CD4-positive, CD25-positive, alpha-beta regulatory T cell (primary cell): ENCODE results near the gene AKR7A2. TPM values are rescaled to one million over a fixed set of nuclear protein-coding genes. Genes with fewer than 3 reads are reported as not detected.

ENCODE experiments used
- ATAC-seq, 2 donors: fragments of 150-1000 bp; cut with Tn5 transposase; one replicate each; pipeline ENCODE4 v1.10.0; 2021; ENCODE audit warnings: low read depth in 2 of 2, moderate number of reproducible peaks in 2 of 2, moderate library complexity in 1 of 2
- DNase-seq, 3 donors: peaks; one replicate each; pipeline versions ENCODE4 v3.0.0 to v3.0.0-alpha.2; 2012 to 2022; ENCODE audit warnings: mixed read lengths in 1 of 3
- H3K27ac ChIP-seq: one replicate; pipeline ENCODE4 v1.7.0; 2013; ENCODE audit warnings: mild to moderate bottlenecking, low read length; ENCODE audit not compliant: insufficient read depth, poor library complexity, severe bottlenecking
- H3K27me3 ChIP-seq: one replicate; pipeline ENCODE4 v1.7.0; 2013; ENCODE audit warnings: low read length; ENCODE audit not compliant: control insufficient read depth, insufficient read depth
- H3K36me3 ChIP-seq: one replicate; pipeline ENCODE4 v1.7.0; 2013; ENCODE audit warnings: mild to moderate bottlenecking, low read length, moderate library complexity; ENCODE audit not compliant: control insufficient read depth, insufficient read depth
- H3K4me1 ChIP-seq: 2 replicates; pipeline ENCODE4 v1.7.0; 2013; ENCODE audit warnings: mild to moderate bottlenecking, low read length; ENCODE audit not compliant: insufficient read depth, control insufficient read depth, poor library complexity, severe bottlenecking
- H3K4me3 ChIP-seq: one replicate; pipeline ENCODE4 v1.7.0; 2013; ENCODE audit warnings: low read depth, mild to moderate bottlenecking, low read length, moderate library complexity
- H3K9me3 ChIP-seq, 2 experiments: 1 replicate in 1 of 2; 2 replicates in 1 of 2; pipeline ENCODE4 v1.7.0; 2013; ENCODE audit warnings: low read length in 2 of 2, mild to moderate bottlenecking in 1 of 2, moderate library complexity in 1 of 2; ENCODE audit not compliant: control insufficient read depth in 2 of 2
- H3K27ac Mint-ChIP-seq, 3 donors: one replicate each; pipeline ENCODE4 v1.8.0; 2020 to 2022; ENCODE audit warnings: mild to moderate bottlenecking in 3 of 3, mixed read lengths in 3 of 3, moderate library complexity in 2 of 3
- H3K27me3 Mint-ChIP-seq: one replicate; pipeline ENCODE4 v1.8.0; 2022; ENCODE audit warnings: mild to moderate bottlenecking, mixed read lengths
- H3K36me3 Mint-ChIP-seq: one replicate; pipeline ENCODE4 v1.8.0; 2020; ENCODE audit warnings: mixed read lengths
- H3K4me1 Mint-ChIP-seq, 4 donors: one replicate each; pipeline ENCODE4 v1.8.0; 2020 to 2022; ENCODE audit warnings: mixed read lengths in 4 of 4, mild to moderate bottlenecking in 1 of 4
- H3K4me3 Mint-ChIP-seq, 4 donors: one replicate each; pipeline ENCODE4 v1.8.0; 2020 to 2022; ENCODE audit warnings: mild to moderate bottlenecking in 4 of 4, mixed read lengths in 4 of 4, moderate library complexity in 3 of 4
- H3K9me3 Mint-ChIP-seq, 7 donors: one replicate each; pipeline ENCODE4 v1.8.0; 2020 to 2022; ENCODE audit warnings: mixed read lengths in 7 of 7, mild to moderate bottlenecking in 3 of 7, moderate library complexity in 2 of 7
- polyA plus RNA-seq, 4 donors: library from polyadenylated mRNA; unstranded; fragments of 300-500 nt; fragmentation: Illumina TruSeq; gene quantifications; one replicate each; pipeline ENCODE4 v1.2.3, GENCODE V29; 2021
- total RNA-seq: library from RNA; stranded (reverse); gene quantifications from one replicate; pipeline ENCODE4 v1.2.3, GENCODE V29; 2022

AKR7A2 gene
- total and polyA plus RNA-seq, 5 donors from 2014 or later, result 20.5 to 133 (median 110) TPM

GRCh38 chr1:19342062-19342750, 30.3 kb upstream of the AKR7A2 start:
- DNase-seq (no peak), ATAC-seq (no peak)
- Histone ChIP-seq H3K27me3 (no peaks in the 10 kb centered on the region), H3K9me3 (no peaks in the 10 kb centered on the region), H3K4me1 (no peaks in the 10 kb centered on the region), H3K4me3 (no peak overlapping the region), H3K36me3 (peaks cover 66% of the 10 kb centered on the region), H3K27ac (no peak overlapping the region)
- Mint-ChIP-seq H3K4me1 (peaks cover 0 to 12% (median 0%) of the 10 kb centered on the region in 4 donors), H3K27ac (peak overlapping the region in 1 of 3 donors; percentile 71), H3K36me3 (peaks cover 31% of the 10 kb centered on the region), H3K4me3 (no peak overlapping the region), H3K27me3 (no peaks in the 10 kb centered on the region), H3K9me3 (no peaks in the 10 kb centered on the region)

GRCh38 chr1:19341201-19342061, 29.5 kb upstream of the AKR7A2 start:
- peak; percentile 51 to 76 (median 64) for DNase-seq
- H3K36me3 ChIP-seq, result peaks cover 62% of the 10 kb centered on the region
- H3K4me3 ChIP-seq, result no peak overlapping the region
- Mint-ChIP-seq H3K27me3 (no peaks in the 10 kb centered on the region), H3K36me3 (peaks cover 31% of the 10 kb centered on the region), H3K9me3 (no peaks in the 10 kb centered on the region), H3K27ac (peak overlapping the region; percentile 11 to 71 (median 35)), H3K4me3 (peak overlapping the region in 1 of 4 donors; percentile 90), H3K4me1 (peaks cover 0 to 12% (median 0%) of the 10 kb centered on the region in 4 donors)
- H3K27ac ChIP-seq, result no peak overlapping the region
- no peaks in the 10 kb centered on the region for H3K9me3 ChIP-seq
- no peaks in the 10 kb centered on the region for H3K27me3 ChIP-seq
- H3K4me1 ChIP-seq, result no peaks in the 10 kb centered on the region
- ATAC-seq, result peak; percentile 74

- Histone ChIP-seq H3K27me3 (no peaks in the 10 kb centered on the region), H3K4me3 (no peak overlapping the region), H3K27ac (no peak overlapping the region), H3K9me3 (no peaks in the 10 kb centered on the region), H3K4me1 (no peaks in the 10 kb centered on the region), H3K36me3 (peaks cover 55% of the 10 kb centered on the region)
- no peak overlapping the region for H3K4me3 Mint-ChIP-seq
- H3K36me3 Mint-ChIP-seq, result peaks cover 27% of the 10 kb centered on the region
- no peaks in the 10 kb centered on the region for H3K9me3 Mint-ChIP-seq
- H3K27me3 Mint-ChIP-seq, result no peaks in the 10 kb centered on the region
- DNase-seq (no peak), ATAC-seq (no peak)
- H3K4me1 Mint-ChIP-seq, result peaks cover 0 to 14% (median 0%) of the 10 kb centered on the region in 4 donors
- H3K27ac Mint-ChIP-seq, result peak overlapping the region in 1 of 3 donors; percentile 35
Observed at GRCh38 chr1:19340387-19340937, 28.5 kb upstream of the AKR7A2 start.

- no peaks in the 10 kb centered on the region for H3K27me3 ChIP-seq
- no peak for DNase-seq
- H3K4me3 Mint-ChIP-seq, result no peak overlapping the region
- no peaks in the 10 kb centered on the region for H3K27me3 Mint-ChIP-seq
- no peak overlapping the region for H3K27ac Mint-ChIP-seq
- H3K4me1 ChIP-seq, result no peaks in the 10 kb centered on the region
- H3K27ac ChIP-seq, result no peak overlapping the region
- H3K4me3 ChIP-seq, result no peak overlapping the region
- peaks cover 26% of the 10 kb centered on the region for H3K36me3 Mint-ChIP-seq
- peaks cover 44% of the 10 kb centered on the region for H3K36me3 ChIP-seq
- no peaks in the 10 kb centered on the region for H3K9me3 ChIP-seq
- H3K4me1 Mint-ChIP-seq, result peaks cover 0 to 14% (median 0%) of the 10 kb centered on the region in 4 donors
- no peaks in the 10 kb centered on the region for H3K9me3 Mint-ChIP-seq
- no peak for ATAC-seq
Observed at GRCh38 chr1:19339214-19339861, 27.4 kb upstream of the AKR7A2 start.

- Histone ChIP-seq H3K27ac (no peak overlapping the region), H3K9me3 (no peaks in the 10 kb centered on the region), H3K4me1 (no peaks in the 10 kb centered on the region), H3K36me3 (peaks cover 34% of the 10 kb centered on the region), H3K4me3 (no peak overlapping the region), H3K27me3 (no peaks in the 10 kb centered on the region)
- no peaks in the 10 kb centered on the region for H3K9me3 Mint-ChIP-seq
- DNase-seq (no peak), ATAC-seq (no peak)
- H3K27ac Mint-ChIP-seq, result peak overlapping the region in 1 of 3 donors; percentile 38
- peaks cover 0 to 14% (median 0%) of the 10 kb centered on the region in 4 donors for H3K4me1 Mint-ChIP-seq
- H3K4me3 Mint-ChIP-seq, result no peak overlapping the region
- H3K27me3 Mint-ChIP-seq, result no peaks in the 10 kb centered on the region
- H3K36me3 Mint-ChIP-seq, result peaks cover 22% of the 10 kb centered on the region
Observed at GRCh38 chr1:19338323-19338762, 26.4 kb upstream of the AKR7A2 start.

GRCh38 chr1:19337289-19337688, 25.3 kb upstream of the AKR7A2 start:
- Mint-ChIP-seq H3K4me3 (no peak overlapping the region), H3K27me3 (no peaks in the 10 kb centered on the region), H3K27ac (peak overlapping the region in 1 of 3 donors; percentile 94), H3K9me3 (no peaks in the 10 kb centered on the region), H3K36me3 (peaks cover 18% of the 10 kb centered on the region), H3K4me1 (peaks cover 0 to 14% (median 0%) of the 10 kb centered on the region in 4 donors)
- ATAC-seq, result no peak
- H3K27ac ChIP-seq, result no peak overlapping the region
- peaks cover 30% of the 10 kb centered on the region for H3K36me3 ChIP-seq
- no peak overlapping the region for H3K4me3 ChIP-seq
- H3K4me1 ChIP-seq, result no peaks in the 10 kb centered on the region
- no peak for DNase-seq
- no peaks in the 10 kb centered on the region for H3K27me3 ChIP-seq
- H3K9me3 ChIP-seq, result no peaks in the 10 kb centered on the region

GRCh38 chr1:19336543-19336942, 24.6 kb upstream of the AKR7A2 start:
- Histone ChIP-seq H3K36me3 (peaks cover 27% of the 10 kb centered on the region), H3K27me3 (no peaks in the 10 kb centered on the region), H3K9me3 (no peaks in the 10 kb centered on the region), H3K27ac (no peak overlapping the region), H3K4me1 (no peaks in the 10 kb centered on the region), H3K4me3 (no peak overlapping the region)
- H3K27me3 Mint-ChIP-seq, result no peaks in the 10 kb centered on the region
- no peak overlapping the region for H3K4me3 Mint-ChIP-seq
- H3K27ac Mint-ChIP-seq, result peak overlapping the region in 2 of 3 donors; percentile 33 to 49
- ATAC-seq, result no peak
- peaks cover 0 to 10% (median 0%) of the 10 kb centered on the region in 4 donors for H3K4me1 Mint-ChIP-seq
- no peaks in the 10 kb centered on the region for H3K9me3 Mint-ChIP-seq
- DNase-seq, result no peak
- H3K36me3 Mint-ChIP-seq, result peaks cover 16% of the 10 kb centered on the region
